Neural cell (in vitro differentiated cells): ENCODE measurements around the gene FBXO42.

Experiments
- EP300 ChIP-seq: fragments of 450-650 bp; conservative IDR thresholded peaks from 2 replicates; pipeline ENCODE4 v1.6.1; 2014; ENCODE audit warnings: antibody characterized with exemption, mild to moderate bottlenecking, moderate library complexity; ENCODE audit not compliant: poor library complexity, severe bottlenecking
- EZH2 ChIP-seq: fragments of 200-600, 300-800 bp; shearing (Covaris generic), sonication (generic); IDR thresholded peaks from 2 replicates; pipeline ENCODE4 v1.6.1; 2014; ENCODE audit warnings: antibody characterized with exemption, low read length, borderline replicate concordance, mild to moderate bottlenecking; ENCODE audit not compliant: insufficient read depth, poor library complexity, severe bottlenecking
- MXI1 ChIP-seq: fragments of 450-650 bp; conservative IDR thresholded peaks from 2 replicates; pipeline ENCODE4 v1.6.1; 2014; ENCODE audit warnings: antibody characterized with exemption, mild to moderate bottlenecking; ENCODE audit not compliant: poor library complexity, severe bottlenecking
- POLR2AphosphoS5 ChIP-seq: IDR thresholded peaks from 2 replicates; pipeline ENCODE4 v1.6.1; 2012
- RAD21 ChIP-seq: fragments of 450-650 bp; conservative IDR thresholded peaks from 2 replicates; pipeline ENCODE4 v1.6.1; 2014; ENCODE audit warnings: antibody characterized with exemption, mild to moderate bottlenecking, moderate library complexity
- SMC3 ChIP-seq: fragments of 450-650 bp; conservative IDR thresholded peaks from 2 replicates; pipeline ENCODE4 v1.6.1; 2014; ENCODE audit warnings: antibody characterized with exemption, mild to moderate bottlenecking, moderate library complexity; ENCODE audit not compliant: poor library complexity
- TAF1 ChIP-seq: IDR thresholded peaks from 2 replicates; pipeline ENCODE4 v1.6.1; 2012; ENCODE audit warnings: low read depth
- TF ChIP-seq, protein P1 (sequence below): fragments of 450-650 bp; IDR thresholded peaks from 2 replicates; pipeline ENCODE4 v1.5.1; 2014; ENCODE audit warnings: antibody characterized with exemption, mild to moderate bottlenecking, moderate library complexity; ENCODE audit not compliant: poor library complexity, severe bottlenecking

DNA sequence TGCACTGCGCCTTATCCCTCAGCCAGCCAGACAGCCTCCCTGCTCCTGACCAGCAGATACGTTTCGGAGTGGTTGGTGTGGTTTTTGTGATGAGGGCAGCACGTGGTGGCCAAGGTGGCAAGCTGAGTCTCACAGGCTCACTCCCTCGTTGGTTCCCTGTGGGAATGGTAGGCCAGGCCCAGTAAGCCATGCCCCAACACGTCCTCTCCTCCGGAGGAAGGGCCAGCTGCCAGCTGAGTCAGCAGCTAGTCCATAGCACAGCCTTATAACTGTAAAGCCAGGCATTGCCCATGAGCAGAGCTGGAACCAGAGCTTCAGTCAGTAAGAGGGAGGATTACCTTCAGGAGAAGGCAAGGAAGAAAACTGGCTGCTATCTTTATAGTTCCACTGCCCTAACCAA, 44.3 kb upstream of the FBXO42 start:
- TF ChIP-seq, protein P1, sequence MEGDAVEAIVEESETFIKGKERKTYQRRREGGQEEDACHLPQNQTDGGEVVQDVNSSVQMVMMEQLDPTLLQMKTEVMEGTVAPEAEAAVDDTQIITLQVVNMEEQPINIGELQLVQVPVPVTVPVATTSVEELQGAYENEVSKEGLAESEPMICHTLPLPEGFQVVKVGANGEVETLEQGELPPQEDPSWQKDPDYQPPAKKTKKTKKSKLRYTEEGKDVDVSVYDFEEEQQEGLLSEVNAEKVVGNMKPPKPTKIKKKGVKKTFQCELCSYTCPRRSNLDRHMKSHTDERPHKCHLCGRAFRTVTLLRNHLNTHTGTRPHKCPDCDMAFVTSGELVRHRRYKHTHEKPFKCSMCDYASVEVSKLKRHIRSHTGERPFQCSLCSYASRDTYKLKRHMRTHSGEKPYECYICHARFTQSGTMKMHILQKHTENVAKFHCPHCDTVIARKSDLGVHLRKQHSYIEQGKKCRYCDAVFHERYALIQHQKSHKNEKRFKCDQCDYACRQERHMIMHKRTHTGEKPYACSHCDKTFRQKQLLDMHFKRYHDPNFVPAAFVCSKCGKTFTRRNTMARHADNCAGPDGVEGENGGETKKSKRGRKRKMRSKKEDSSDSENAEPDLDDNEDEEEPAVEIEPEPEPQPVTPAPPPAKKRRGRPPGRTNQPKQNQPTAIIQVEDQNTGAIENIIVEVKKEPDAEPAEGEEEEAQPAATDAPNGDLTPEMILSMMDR = no peak
- TF ChIP-seq EP300 = no peak
- TF ChIP-seq RAD21 = no peak
- no peak for TF ChIP-seq POLR2AphosphoS5
- TF ChIP-seq MXI1 = no peak
- no peak for TF ChIP-seq EZH2
- no peak for TF ChIP-seq TAF1
- no peak for TF ChIP-seq SMC3
